Cardiac muscle cell (in vitro differentiated cells and primary cell): ENCODE data around the gene ERICH6. TPM values are rescaled to one million over a fixed set of nuclear protein-coding genes. Genes with fewer than 3 reads are reported as not detected.

Source experiments
- DNase-seq, 2 donors: peaks; one replicate each; pipeline versions ENCODE4 v3.0.0 to v3.0.0-alpha.2; 2010 to 2017; ENCODE audit warnings: low read depth in 1 of 2, low spot score in 1 of 2
- H3K27ac ChIP-seq: fragments of 200-600 bp; sonication (generic); 2 replicates; pipeline ENCODE4 v1.5.1; 2016
- H3K27me3 ChIP-seq: fragments of 200-600 bp; sonication (generic); 2 replicates; pipeline ENCODE4 v1.6.0; 2016; ENCODE audit warnings: control low read depth
- H3K36me3 ChIP-seq: fragments of 200-600 bp; sonication (generic); 2 replicates; pipeline ENCODE4 v1.5.1; 2016; ENCODE audit warnings: control low read depth
- H3K4me1 ChIP-seq: fragments of 200-600 bp; sonication (generic); 2 replicates; pipeline ENCODE4 v1.8.1; 2017; ENCODE audit warnings: low read depth, mild to moderate bottlenecking, mixed run types
- H3K4me3 ChIP-seq: fragments of 200-600 bp; sonication (generic); 2 replicates; pipeline ENCODE4 v1.5.1; 2016; ENCODE audit warnings: mild to moderate bottlenecking
- H3K9me3 ChIP-seq: fragments of 200-600 bp; sonication (generic); 2 replicates; pipeline ENCODE4 v1.5.1; 2017; ENCODE audit warnings: low read depth, mild to moderate bottlenecking, control low read depth
- CTCF ChIP-seq: IDR thresholded peaks from 2 replicates; pipeline ENCODE4 v1.5.1; 2012; ENCODE audit warnings: low read depth, mild to moderate bottlenecking, low read length
- polyA plus RNA-seq: library from polyadenylated mRNA; unstranded; fragments of >200 nt; fragmentation: Nextera tagmentation; extraction: Ambion mirVana; gene quantifications from 2 replicates; pipeline ENCODE4 v1.2.1, GENCODE V29; 2016
- total RNA-seq: library from RNA; depleted of rRNA; stranded (reverse); fragments of >200 nt; gene quantifications from 2 replicates; pipeline ENCODE4 v1.2.3, GENCODE V29; 2016

The ERICH6 gene
- total and polyA plus RNA-seq, 2 experiments from 2014 or later = 0.44 TPM; not detected in 1

GRCh38 chr3:150739200-150739863 is 35.6 kb upstream of the ERICH6 start:
- Histone ChIP-seq H3K9me3 (no peaks in the 10 kb centered on the region), H3K4me1 (no peaks in the 10 kb centered on the region), H3K27ac (no peak overlapping the region), H3K27me3 (no peaks in the 10 kb centered on the region), H3K4me3 (no peak overlapping the region), H3K36me3 (no peaks in the 10 kb centered on the region)
- TF ChIP-seq CTCF = no peak
- DNase-seq = no peak

- Histone ChIP-seq H3K27ac (no peak overlapping the region), H3K9me3 (no peaks in the 10 kb centered on the region), H3K27me3 (no peaks in the 10 kb centered on the region), H3K4me1 (no peaks in the 10 kb centered on the region), H3K4me3 (no peak overlapping the region), H3K36me3 (no peaks in the 10 kb centered on the region)
- peak in 1 of 2 donors; percentile 35 for DNase-seq
- TF ChIP-seq CTCF = no peak
Observed at GRCh38 chr3:150738688-150739087, 35.0 kb upstream of the ERICH6 start.

GRCh38 chr3:150737874-150738679 is 34.4 kb upstream of the ERICH6 start:
- no peaks in the 10 kb centered on the region for H3K36me3 ChIP-seq
- no peak overlapping the region for H3K4me3 ChIP-seq
- H3K9me3 ChIP-seq = no peaks in the 10 kb centered on the region
- H3K27me3 ChIP-seq = no peaks in the 10 kb centered on the region
- H3K27ac ChIP-seq = no peak overlapping the region
- no peak for TF ChIP-seq CTCF
- peak in 1 of 2 donors; percentile 74 for DNase-seq
- peaks cover 5% of the 10 kb centered on the region for H3K4me1 ChIP-seq

GRCh38 chr3:150736903-150737832 is 33.4 kb upstream of the ERICH6 start:
- peak in 1 of 2 donors; percentile 55 for DNase-seq
- H3K9me3 ChIP-seq = no peaks in the 10 kb centered on the region
- H3K27ac ChIP-seq = no peak overlapping the region
- peaks cover 5% of the 10 kb centered on the region for H3K4me1 ChIP-seq
- H3K36me3 ChIP-seq = no peaks in the 10 kb centered on the region
- no peak for TF ChIP-seq CTCF
- no peaks in the 10 kb centered on the region for H3K27me3 ChIP-seq
- H3K4me3 ChIP-seq = no peak overlapping the region

GRCh38 chr3:150736316-150736719 is 32.6 kb upstream of the ERICH6 start:
- H3K27ac ChIP-seq = no peak overlapping the region
- no peak for DNase-seq
- TF ChIP-seq CTCF = no peak

More at GRCh38 chr3:150736316-150736719, 32.6 kb upstream of the ERICH6 start:
- H3K9me3 ChIP-seq = no peaks in the 10 kb centered on the region
- H3K27me3 ChIP-seq = no peaks in the 10 kb centered on the region
- H3K4me1 ChIP-seq = peaks cover 5% of the 10 kb centered on the region
- no peak overlapping the region for H3K4me3 ChIP-seq
- no peaks in the 10 kb centered on the region for H3K36me3 ChIP-seq
